ENCODE measurements around the gene TERT. TPM values are rescaled to one million over a fixed set of nuclear protein-coding genes. Genes with fewer than 3 reads are reported as not detected.

TERT gene
- total RNA-seq, 5 donors from 2014 or later (not counting 1 experiment from before 2014, with no cell fraction given) = 0.09 to 0.70 (median 0.28) TPM

- ChIA-PET CTCF (no interaction called here), POLR2A (no interaction called here)
- WGBS (ENCODE audit: insufficient coverage) = 87% methylated on average over 4 of the region's 10 CpGs
- Histone ChIP-seq H3K4me3 (ENCODE audit: control insufficient read depth in 1 of 2, extremely low read depth in 1 of 2, low read length in 1 of 2) (no peak overlapping the region), H3K4me1 (ENCODE audit: control insufficient read depth in 1 of 2, extremely low read depth in 1 of 2, insufficient read depth in 2 of 2, low read length in 2 of 2) (no peaks in the 10 kb centered on the region), H3K27ac (ENCODE audit: low read length) (no peak overlapping the region), H3K9me3 (no peaks in the 10 kb centered on the region), H3K27me3 (replicated peaks in 1 of 2; ENCODE audit: control insufficient read depth in 2 of 2, extremely low read depth in 1 of 2, insufficient read depth in 2 of 2, low read length in 1 of 2) (peaks cover 0 to 18% of the 10 kb centered on the region in 2 experiments), H3K36me3 (ENCODE audit: control insufficient read depth in 2 of 2, extremely low read depth in 1 of 2, insufficient read depth in 1 of 2, low read length in 1 of 2) (no peaks in the 10 kb centered on the region)
- Mint-ChIP-seq H3K27me3 (peaks cover 0 to 2% of the 10 kb centered on the region in 2 donors), H3K9me3 (no peaks in the 10 kb centered on the region), H3K4me1 (peaks cover 0 to 7% (median 0%) of the 10 kb centered on the region in 3 donors), H3K4me3 (no peak overlapping the region), H3K36me3 (no peaks in the 10 kb centered on the region), H3K27ac (no peak overlapping the region)
- DNase-seq = no peak
- no peak for ATAC-seq (replicated peaks in 1 of 4)
These were observed 33.2 kb downstream of the TERT start for GRCh38 chr5:1261643-1262042.

DNA sequence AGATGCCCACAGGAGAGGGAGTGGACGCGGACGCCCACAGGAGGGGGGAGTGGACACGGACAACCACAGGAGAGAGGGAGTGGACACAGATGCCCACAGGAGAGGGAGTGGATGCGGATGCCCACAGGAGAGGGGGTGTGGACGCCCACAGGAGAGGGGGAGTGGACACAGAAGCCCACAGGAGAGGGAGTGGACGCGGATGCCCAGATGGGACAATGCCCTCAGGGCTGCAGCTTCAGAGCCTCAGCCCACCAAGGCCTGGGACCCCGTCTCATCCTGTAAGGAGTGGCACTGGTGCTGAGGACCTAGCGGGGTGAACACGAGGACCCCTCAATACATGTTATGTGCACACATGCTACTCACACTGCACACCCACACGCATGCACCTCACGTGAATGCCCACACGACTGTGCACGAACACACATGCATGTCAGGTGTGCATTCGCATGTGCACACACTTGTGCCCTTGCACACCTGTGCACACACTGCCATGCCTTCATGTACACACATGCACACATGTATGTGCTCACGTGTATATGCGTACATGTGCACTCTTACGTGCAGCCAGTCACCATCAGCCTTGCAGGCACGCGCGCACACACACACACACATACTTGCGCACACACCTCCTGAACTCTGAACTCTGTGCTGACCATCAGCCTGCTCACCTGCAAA is 34.9 kb downstream of the TERT start:
- peaks cover 0 to 18% of the 10 kb centered on the region in 2 experiments for H3K27me3 ChIP-seq (replicated peaks in 1 of 2; ENCODE audit: control insufficient read depth in 2 of 2, extremely low read depth in 1 of 2, insufficient read depth in 2 of 2, low read length in 1 of 2)
- ATAC-seq (replicated peaks in 1 of 4) (no peak), DNase-seq (no peak)
- no peak overlapping the region for H3K4me3 ChIP-seq (ENCODE audit: control insufficient read depth in 1 of 2, extremely low read depth in 1 of 2, low read length in 1 of 2)
- no peaks in the 10 kb centered on the region for H3K36me3 Mint-ChIP-seq
- no peak overlapping the region for H3K27ac Mint-ChIP-seq
- H3K27me3 Mint-ChIP-seq = peaks cover 0 to 2% of the 10 kb centered on the region in 2 donors
- peaks cover 10 to 19% (median 13%) of the 10 kb centered on the region in 3 donors for H3K4me1 Mint-ChIP-seq
- CTCF ChIA-PET = no interaction called here
- no peaks in the 10 kb centered on the region for H3K9me3 ChIP-seq
- H3K9me3 Mint-ChIP-seq = no peaks in the 10 kb centered on the region
- H3K4me3 Mint-ChIP-seq = no peak overlapping the region
- peaks cover 6 to 13% of the 10 kb centered on the region in 2 experiments for H3K4me1 ChIP-seq (ENCODE audit: control insufficient read depth in 1 of 2, extremely low read depth in 1 of 2, insufficient read depth in 2 of 2, low read length in 2 of 2)
- 97% methylated on average over 22 of the region's 23 CpGs for WGBS (ENCODE audit: insufficient coverage)
- POLR2A ChIA-PET = no interaction called here
- H3K27ac ChIP-seq (ENCODE audit: low read length) = no peak overlapping the region
- H3K36me3 ChIP-seq (ENCODE audit: control insufficient read depth in 2 of 2, extremely low read depth in 1 of 2, insufficient read depth in 1 of 2, low read length in 1 of 2) = no peaks in the 10 kb centered on the region

GRCh38 chr5:1257841-1258240 is 37.0 kb downstream of the TERT start:
- H3K9me3 Mint-ChIP-seq = no peaks in the 10 kb centered on the region
- CTCF ChIA-PET = no interaction called here
- H3K27ac ChIP-seq (ENCODE audit: low read length) = no peak overlapping the region
- DNase-seq (no peak), ATAC-seq (replicated peaks in 1 of 4) (no peak)
- no peaks in the 10 kb centered on the region for H3K36me3 Mint-ChIP-seq
- peaks cover 0 to 2% of the 10 kb centered on the region in 2 donors for H3K27me3 Mint-ChIP-seq
- POLR2A ChIA-PET = no interaction called here
- H3K27ac Mint-ChIP-seq = no peak overlapping the region
- H3K4me3 Mint-ChIP-seq = no peak overlapping the region
- no peaks in the 10 kb centered on the region for H3K9me3 ChIP-seq
- no peak overlapping the region for H3K4me3 ChIP-seq (ENCODE audit: control insufficient read depth in 1 of 2, extremely low read depth in 1 of 2, low read length in 1 of 2)
- H3K36me3 ChIP-seq (ENCODE audit: control insufficient read depth in 2 of 2, extremely low read depth in 1 of 2, insufficient read depth in 1 of 2, low read length in 1 of 2) = no peaks in the 10 kb centered on the region
- peaks cover 6 to 25% of the 10 kb centered on the region in 2 experiments for H3K4me1 ChIP-seq (ENCODE audit: control insufficient read depth in 1 of 2, extremely low read depth in 1 of 2, insufficient read depth in 2 of 2, low read length in 2 of 2)
- peaks cover 16 to 24% (median 19%) of the 10 kb centered on the region in 3 donors for H3K4me1 Mint-ChIP-seq
- peaks cover 0 to 10% of the 10 kb centered on the region in 2 experiments for H3K27me3 ChIP-seq (replicated peaks in 1 of 2; ENCODE audit: control insufficient read depth in 2 of 2, extremely low read depth in 1 of 2, insufficient read depth in 2 of 2, low read length in 1 of 2)
- 96% methylated on average over 13 of the region's 13 CpGs for WGBS (ENCODE audit: insufficient coverage)

- no peak for DNase-seq
- no peak for ATAC-seq (replicated peaks in 1 of 4)
- H3K4me3 Mint-ChIP-seq = no peak overlapping the region
- H3K27ac ChIP-seq (ENCODE audit: low read length) = no peak overlapping the region
- ChIA-PET POLR2A (no interaction called here), CTCF (no interaction called here)
- peaks cover 6 to 25% of the 10 kb centered on the region in 2 experiments for H3K4me1 ChIP-seq (ENCODE audit: control insufficient read depth in 1 of 2, extremely low read depth in 1 of 2, insufficient read depth in 2 of 2, low read length in 2 of 2)
- H3K36me3 ChIP-seq (ENCODE audit: control insufficient read depth in 2 of 2, extremely low read depth in 1 of 2, insufficient read depth in 1 of 2, low read length in 1 of 2) = no peaks in the 10 kb centered on the region
- WGBS (ENCODE audit: insufficient coverage) = 91% methylated on average over 12 of the region's 17 CpGs
- H3K27ac Mint-ChIP-seq = no peak overlapping the region
- peaks cover 0 to 2% of the 10 kb centered on the region in 2 donors for H3K27me3 Mint-ChIP-seq
- no peaks in the 10 kb centered on the region for H3K9me3 Mint-ChIP-seq
- H3K27me3 ChIP-seq (replicated peaks in 1 of 2; ENCODE audit: control insufficient read depth in 2 of 2, extremely low read depth in 1 of 2, insufficient read depth in 2 of 2, low read length in 1 of 2) = peaks cover 0 to 10% of the 10 kb centered on the region in 2 experiments
- H3K9me3 ChIP-seq = no peaks in the 10 kb centered on the region
- H3K36me3 Mint-ChIP-seq = no peaks in the 10 kb centered on the region
- peaks cover 16 to 19% (median 19%) of the 10 kb centered on the region in 3 donors for H3K4me1 Mint-ChIP-seq
- H3K4me3 ChIP-seq (ENCODE audit: control insufficient read depth in 1 of 2, extremely low read depth in 1 of 2, low read length in 1 of 2) = no peak overlapping the region
These were observed 37.5 kb downstream of the TERT start for GRCh38 chr5:1257363-1257762.

DNA sequence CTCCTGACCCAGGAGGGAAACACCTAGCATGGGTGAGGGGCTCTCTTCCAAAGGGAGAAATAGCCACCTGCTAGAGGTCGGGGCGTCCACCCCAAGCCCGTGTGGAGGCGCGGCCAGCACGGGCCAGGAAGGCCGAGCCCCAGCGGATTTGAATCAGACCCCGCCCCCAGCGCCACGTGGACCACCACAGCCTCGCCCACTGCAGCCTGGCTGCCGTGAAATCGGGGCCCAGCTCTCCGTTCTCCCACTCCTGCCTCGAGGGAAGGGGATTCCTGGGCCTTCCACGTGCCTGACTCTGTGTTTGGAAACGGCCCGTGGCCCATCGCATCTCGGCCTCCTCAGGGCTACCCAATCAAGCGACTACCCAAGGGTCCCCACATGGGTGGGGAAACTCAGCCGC is 38.1 kb downstream of the TERT start:
- Mint-ChIP-seq H3K4me3 (no peak overlapping the region), H3K9me3 (no peaks in the 10 kb centered on the region), H3K36me3 (no peaks in the 10 kb centered on the region), H3K27me3 (peaks cover 0 to 2% of the 10 kb centered on the region in 2 donors), H3K4me1 (peaks cover 16 to 21% (median 18%) of the 10 kb centered on the region in 3 donors), H3K27ac (no peak overlapping the region)
- ChIA-PET CTCF (no interaction called here), POLR2A (no interaction called here)
- Histone ChIP-seq H3K9me3 (no peaks in the 10 kb centered on the region), H3K4me3 (ENCODE audit: control insufficient read depth in 1 of 2, extremely low read depth in 1 of 2, low read length in 1 of 2) (no peak overlapping the region), H3K27me3 (replicated peaks in 1 of 2; ENCODE audit: control insufficient read depth in 2 of 2, extremely low read depth in 1 of 2, insufficient read depth in 2 of 2, low read length in 1 of 2) (peaks cover 0 to 10% of the 10 kb centered on the region in 2 experiments), H3K4me1 (ENCODE audit: control insufficient read depth in 1 of 2, extremely low read depth in 1 of 2, insufficient read depth in 2 of 2, low read length in 2 of 2) (peaks cover 6 to 25% of the 10 kb centered on the region in 2 experiments), H3K27ac (ENCODE audit: low read length) (no peak overlapping the region), H3K36me3 (ENCODE audit: control insufficient read depth in 2 of 2, extremely low read depth in 1 of 2, insufficient read depth in 1 of 2, low read length in 1 of 2) (no peaks in the 10 kb centered on the region)
- ATAC-seq (replicated peaks in 1 of 4) = no peak
- WGBS (ENCODE audit: insufficient coverage) = 93% methylated on average over 23 of the region's 23 CpGs
- DNase-seq = no peak

DNA sequence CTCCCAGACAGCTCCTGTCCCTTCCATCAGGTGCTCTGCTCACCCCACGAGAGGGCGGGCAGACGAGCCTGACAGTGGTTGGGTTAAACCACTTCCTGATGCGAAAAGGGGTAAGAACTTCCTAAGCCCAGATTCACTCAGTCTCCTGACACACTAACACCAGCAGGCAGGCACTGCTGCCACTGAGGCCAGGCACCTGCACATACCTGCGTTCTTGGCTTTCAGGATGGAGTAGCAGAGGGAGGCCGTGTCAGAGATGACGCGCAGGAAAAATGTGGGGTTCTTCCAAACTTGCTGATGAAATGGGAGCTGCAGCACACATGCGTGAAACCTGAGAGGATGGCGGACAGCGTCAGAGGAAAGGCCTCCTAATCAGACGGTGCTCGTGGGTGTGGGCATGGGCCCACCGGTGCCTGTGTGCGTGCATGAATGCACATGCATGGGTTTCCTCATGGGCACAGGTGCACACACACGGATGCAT is 39.7 kb downstream of the TERT start:
- H3K36me3 Mint-ChIP-seq = no peaks in the 10 kb centered on the region
- no peaks in the 10 kb centered on the region for H3K9me3 Mint-ChIP-seq
- H3K4me3 Mint-ChIP-seq = peak overlapping the region; percentile 56 to 80 (median 75)
- Histone ChIP-seq H3K4me3 (ENCODE audit: control insufficient read depth in 1 of 2, extremely low read depth in 1 of 2, low read length in 1 of 2) (peak overlapping the region; percentile 20 to 30), H3K9me3 (no peaks in the 10 kb centered on the region), H3K36me3 (ENCODE audit: control insufficient read depth in 2 of 2, extremely low read depth in 1 of 2, insufficient read depth in 1 of 2, low read length in 1 of 2) (no peaks in the 10 kb centered on the region), H3K27me3 (replicated peaks in 1 of 2; ENCODE audit: control insufficient read depth in 2 of 2, extremely low read depth in 1 of 2, insufficient read depth in 2 of 2, low read length in 1 of 2) (peaks cover 0 to 12% of the 10 kb centered on the region in 2 experiments), H3K4me1 (ENCODE audit: control insufficient read depth in 1 of 2, extremely low read depth in 1 of 2, insufficient read depth in 2 of 2, low read length in 2 of 2) (peaks cover 6 to 25% of the 10 kb centered on the region in 2 experiments), H3K27ac (ENCODE audit: low read length) (peak overlapping the region; percentile 13)
- 27% methylated on average over 12 of the region's 16 CpGs for WGBS (ENCODE audit: insufficient coverage)
- H3K27me3 Mint-ChIP-seq = peaks cover 0 to 2% of the 10 kb centered on the region in 2 donors
- POLR2A ChIA-PET = no interaction called here
- CTCF ChIA-PET = no interaction called here
- DNase-seq = peak in 34 of 35 experiments; percentile 29 to 71 (median 50)
- H3K4me1 Mint-ChIP-seq = peaks cover 16 to 21% (median 18%) of the 10 kb centered on the region in 3 donors
- H3K27ac Mint-ChIP-seq = peak overlapping the region; percentile 81 to 88
- peak; percentile 89 to 96 (median 96) for ATAC-seq (replicated peaks in 1 of 4)
